OCI-LY1 (cell line): ENCODE data around the gene ZNF454.

Source experiments
- H2AFZ ChIP-seq: fragments of 200-600 bp; sonication (generic), shearing (Covaris generic); 2 replicates; pipeline ENCODE4 v1.6.0; 2014; ENCODE audit warnings: antibody characterized with exemption, mild to moderate bottlenecking, low read length
- H3F3A ChIP-seq: fragments of 200-600 bp; sonication (generic), shearing (Covaris generic); 2 replicates; pipeline ENCODE4 v1.6.0; 2014; ENCODE audit warnings: mild to moderate bottlenecking, antibody characterized with exemption, low read length, moderate library complexity; ENCODE audit not compliant: insufficient read depth
- H3K27ac ChIP-seq: fragments of 200-600 bp; sonication (generic); 2 replicates; pipeline ENCODE4 v1.5.1; 2014; ENCODE audit warnings: low read length, mixed run types, mild to moderate bottlenecking, low read depth; ENCODE audit not compliant: poor library complexity, severe bottlenecking
- H3K27me3 ChIP-seq: fragments of 200-600 bp; sonication (generic); 2 replicates; pipeline ENCODE4 v1.6.0; 2014; ENCODE audit warnings: antibody characterized with exemption, mild to moderate bottlenecking, low read length, moderate library complexity; ENCODE audit not compliant: insufficient read depth
- H3K36me3 ChIP-seq: fragments of 200-600 bp; sonication (generic); 2 replicates; pipeline ENCODE4 v1.6.1; 2014; ENCODE audit warnings: mild to moderate bottlenecking, antibody characterized with exemption, low read length, moderate library complexity, mixed read lengths; ENCODE audit not compliant: insufficient read depth
- H3K4me1 ChIP-seq: fragments of 200-600 bp; sonication (generic); 2 replicates; pipeline ENCODE4 v1.5.1; 2014; ENCODE audit warnings: mild to moderate bottlenecking, low read length, moderate library complexity; ENCODE audit not compliant: insufficient read depth, severe bottlenecking
- H3K4me2 ChIP-seq: fragments of 200-600 bp; sonication (generic), shearing (Covaris generic); 2 replicates; pipeline ENCODE4 v1.6.1; 2014; ENCODE audit warnings: low read length
- H3K4me3 ChIP-seq: fragments of 200-600 bp; sonication (generic); 2 replicates; pipeline ENCODE4 v1.5.1; 2014; ENCODE audit warnings: low read length, low read depth, mild to moderate bottlenecking, mixed read lengths; ENCODE audit not compliant: poor library complexity, severe bottlenecking
- H3K79me2 ChIP-seq: fragments of 200-600 bp; shearing (Covaris generic); 2 replicates; pipeline ENCODE4 v1.6.1; 2016; ENCODE audit warnings: mixed run types, low read length, mixed read lengths; ENCODE audit not compliant: insufficient read depth
- H3K9ac ChIP-seq: fragments of 200-600 bp; sonication (generic), shearing (Covaris generic); 2 replicates; pipeline ENCODE4 v1.6.1; 2014; ENCODE audit warnings: mild to moderate bottlenecking, low read length, mixed read lengths
- H3K9me2 ChIP-seq: fragments of 200-600 bp; sonication (generic), shearing (Covaris generic); 2 replicates; pipeline ENCODE4 v1.6.1; 2014; ENCODE audit warnings: low read depth, mild to moderate bottlenecking, low read length, mixed read lengths
- H3K9me3 ChIP-seq: fragments of 200-600 bp; shearing (Covaris generic); 2 replicates; pipeline ENCODE4 v1.6.1; 2014; ENCODE audit warnings: low read length, mixed read lengths
- H4K20me1 ChIP-seq: fragments of 200-600 bp; sonication (generic), shearing (Covaris generic); 2 replicates; pipeline ENCODE4 v1.6.0; 2016; ENCODE audit warnings: mild to moderate bottlenecking, low read length; ENCODE audit not compliant: insufficient read depth
- CTCF ChIP-seq: fragments of 200-600 bp; sonication (generic), shearing (Covaris generic); IDR thresholded peaks from 2 replicates; pipeline ENCODE4 v1.5.1; 2017; ENCODE audit warnings: mild to moderate bottlenecking, antibody characterized with exemption, low read length, moderate library complexity, mixed read lengths
- EZH2 ChIP-seq: fragments of 200-600 bp; sonication (generic), shearing (Covaris generic); IDR thresholded peaks from 2 replicates; pipeline ENCODE4 v1.8.0; 2017; ENCODE audit warnings: borderline replicate concordance, mixed run types, mild to moderate bottlenecking, antibody characterized with exemption, low read length, moderate library complexity, mixed read lengths

Gene ZNF454

DNA sequence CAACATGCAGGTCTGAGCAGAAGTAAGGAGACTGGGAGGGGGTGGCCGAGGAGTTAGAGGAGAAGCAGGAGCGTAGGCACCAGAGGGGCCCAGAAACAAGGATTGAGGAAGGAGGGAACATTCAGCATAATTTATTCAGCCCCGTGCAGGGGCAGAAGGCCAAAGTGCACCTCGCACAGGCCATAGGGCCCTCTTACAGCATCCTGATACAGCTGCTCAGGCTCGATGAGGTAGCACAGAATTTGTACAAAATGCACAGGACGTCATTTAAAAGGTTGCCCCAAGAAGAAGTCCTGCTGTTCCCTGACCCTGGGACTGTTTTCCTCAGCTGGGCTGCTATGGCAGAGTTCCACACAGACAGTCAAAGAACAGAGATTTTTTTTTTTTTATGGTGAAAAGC lies 56.2 kb downstream of the ZNF454 start:
- no peaks in the 10 kb centered on the region for H3K27me3 ChIP-seq
- no peaks in the 10 kb centered on the region for H3K9me3 ChIP-seq
- no peaks in the 10 kb centered on the region for H3K4me1 ChIP-seq
- no peak overlapping the region for H3K27ac ChIP-seq
- H3K4me3 ChIP-seq, result no peak overlapping the region
- no peaks in the 10 kb centered on the region for H3F3A ChIP-seq
- no peak overlapping the region for H3K4me2 ChIP-seq
- no peak for TF ChIP-seq CTCF
- TF ChIP-seq EZH2, result no peak
- no peak overlapping the region for H3K9ac ChIP-seq
- no peaks in the 10 kb centered on the region for H3K9me2 ChIP-seq
- H2AFZ ChIP-seq, result no peak overlapping the region
- H3K79me2 ChIP-seq, result no peaks in the 10 kb centered on the region
- no peaks in the 10 kb centered on the region for H4K20me1 ChIP-seq
- no peaks in the 10 kb centered on the region for H3K36me3 ChIP-seq

GRCh38 chr5:178998441-178998840 lies 57.4 kb downstream of the ZNF454 start:
- Histone ChIP-seq H3F3A (no peaks in the 10 kb centered on the region), H3K27ac (no peak overlapping the region), H3K9me3 (no peaks in the 10 kb centered on the region), H4K20me1 (no peaks in the 10 kb centered on the region), H3K4me1 (no peaks in the 10 kb centered on the region), H3K36me3 (no peaks in the 10 kb centered on the region), H3K9me2 (no peaks in the 10 kb centered on the region), H3K79me2 (no peaks in the 10 kb centered on the region), H3K4me3 (no peak overlapping the region), H3K27me3 (no peaks in the 10 kb centered on the region), H3K9ac (no peak overlapping the region), H2AFZ (no peak overlapping the region), H3K4me2 (no peak overlapping the region)
- TF ChIP-seq CTCF (no peak), EZH2 (no peak)

- Histone ChIP-seq H3K4me3 (no peak overlapping the region), H2AFZ (no peak overlapping the region), H3K27me3 (no peaks in the 10 kb centered on the region), H3K9me3 (no peaks in the 10 kb centered on the region; the same call in 1 of the 2 replicates), H3K9me2 (no peaks in the 10 kb centered on the region), H3K9ac (no peak overlapping the region), H3K36me3 (no peaks in the 10 kb centered on the region), H4K20me1 (no peaks in the 10 kb centered on the region), H3K4me2 (no peak overlapping the region), H3K4me1 (no peaks in the 10 kb centered on the region), H3F3A (no peaks in the 10 kb centered on the region), H3K27ac (no peak overlapping the region), H3K79me2 (no peaks in the 10 kb centered on the region)
- TF ChIP-seq CTCF (no peak), EZH2 (no peak)
Observed at GRCh38 chr5:179006564-179006963, 65.6 kb downstream of the ZNF454 start.
